Glomerular endothelial cell (primary cell): Measurements from ENCODE around the gene HMMR. TPM values are rescaled to one million over a fixed set of nuclear protein-coding genes. Genes with fewer than 3 reads are reported as not detected.

Experiments
- DNase-seq: peaks from one replicate; pipeline ENCODE4 v3.0.0-alpha.2; 2011; ENCODE audit warnings: low read depth, low spot score; ENCODE audit errors: extremely low read depth
- total RNA-seq: library from RNA; depleted of rRNA; stranded (reverse); fragments of >200 nt; gene quantifications from 2 replicates; pipeline ENCODE4 v1.2.3, GENCODE V29; 2015

HMMR gene
- total RNA-seq, 1 donor from 2014 or later, result 8.6 TPM

GRCh38 chr5:163456029-163456589, 4.3 kb upstream of the HMMR start:
- DNase-seq, result no peak

- no peak for DNase-seq
Observed at GRCh38 chr5:163456840-163457239, 3.6 kb upstream of the HMMR start.

GRCh38 chr5:163458778-163459385, 1.6 kb upstream of the HMMR start:
- no peak for DNase-seq

GRCh38 chr5:163459462-163459818, 992 bp upstream of the HMMR start:
- no peak for DNase-seq

DNA sequence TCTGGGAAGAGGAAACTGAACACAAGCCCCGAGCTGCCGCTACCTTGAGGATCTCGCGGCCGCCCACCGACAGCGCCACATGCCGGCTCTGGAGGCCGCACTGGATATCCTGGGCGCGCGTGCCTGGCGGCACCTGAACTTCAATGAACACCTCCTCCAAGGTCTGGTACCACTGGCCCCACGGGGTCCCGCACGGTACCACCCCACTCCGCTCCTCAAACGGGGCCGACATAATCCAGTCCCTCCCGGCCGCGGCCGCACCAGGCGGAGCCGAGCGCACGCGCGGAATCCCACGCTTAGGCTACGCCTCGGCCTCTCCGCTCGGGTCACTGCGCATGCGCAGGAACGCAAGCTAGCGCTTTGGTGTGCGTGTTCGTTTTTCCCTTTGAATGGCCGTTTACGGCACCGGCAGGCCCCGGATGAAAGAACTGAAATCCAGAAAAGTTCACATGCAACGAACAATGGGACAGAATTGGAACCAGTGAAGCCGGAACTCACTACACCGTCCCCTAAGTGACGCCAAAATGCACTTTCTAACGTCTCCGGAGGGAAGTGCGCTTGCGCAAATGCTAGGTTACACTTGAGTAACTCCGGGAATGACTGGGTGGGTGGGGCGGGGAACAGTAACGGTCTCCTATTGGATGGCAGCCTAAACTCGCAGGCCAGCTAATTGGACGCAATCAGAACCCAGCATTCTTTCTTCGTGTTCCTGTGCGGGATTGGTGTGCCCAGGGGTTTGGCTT, 442 bp upstream of the HMMR start, which contains the start of gene NUDCD2:
TSS of gene NUDCD2 (minus strand) at position 284 of the 743 bp plus-strand sequence. CDS start at position 232, 52 bp downstream.
- DNase-seq, result peak; percentile 96

DNA sequence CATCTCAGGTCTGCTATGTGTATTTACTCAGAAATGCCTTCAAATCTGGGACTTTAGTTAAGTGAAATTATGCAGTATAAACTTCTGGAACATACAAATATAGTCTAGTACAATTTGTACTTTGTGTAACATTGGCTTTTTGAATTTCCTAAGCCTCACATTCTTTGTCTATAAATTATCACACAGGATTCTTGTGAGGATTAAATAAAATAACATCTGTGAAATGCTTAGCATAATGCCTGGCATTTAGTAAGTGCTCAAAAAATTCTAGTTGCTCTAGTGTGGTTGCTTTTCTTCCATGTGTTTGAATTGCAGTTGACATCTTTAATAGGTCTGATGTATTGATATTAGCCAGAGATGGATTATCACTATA, 2.6 kb downstream of the HMMR start:
- DNase-seq, result no peak

- DNase-seq, result no peak
Observed at GRCh38 chr5:163467682-163468081, 7.2 kb downstream of the HMMR start.

GRCh38 chr5:163473635-163474243, 13.3 kb downstream of the HMMR start:
- no peak for DNase-seq

GRCh38 chr5:163475411-163475810, 15.0 kb downstream of the HMMR start:
- no peak for DNase-seq

GRCh38 chr5:163478126-163478981, 17.9 kb downstream of the HMMR start:
- no peak for DNase-seq

DNA sequence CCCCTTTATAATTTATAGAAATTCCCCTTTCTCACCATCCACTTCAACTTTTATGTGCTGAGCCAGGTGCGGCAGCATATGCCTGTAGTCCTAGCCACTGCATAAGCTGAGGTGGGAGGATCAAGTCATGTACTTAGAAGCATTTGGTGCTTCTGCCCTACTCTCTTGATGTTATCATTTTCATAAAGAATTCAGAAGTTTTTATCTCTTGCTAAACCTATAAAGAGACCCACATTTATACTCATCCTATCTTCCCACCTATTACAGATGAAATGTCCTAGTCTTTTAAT, 18.5 kb downstream of the HMMR start:
- no peak for DNase-seq

GRCh38 chr5:163489055-163489744, 28.8 kb downstream of the HMMR start:
- DNase-seq, result no peak

- no peak for DNase-seq
Observed at GRCh38 chr5:163489745-163490075, 29.3 kb downstream of the HMMR start.

GRCh38 chr5:163496286-163496685, 35.9 kb downstream of the HMMR start:
- no peak for DNase-seq

GRCh38 chr5:163497315-163497714, 36.9 kb downstream of the HMMR start:
- DNase-seq, result no peak

DNA sequence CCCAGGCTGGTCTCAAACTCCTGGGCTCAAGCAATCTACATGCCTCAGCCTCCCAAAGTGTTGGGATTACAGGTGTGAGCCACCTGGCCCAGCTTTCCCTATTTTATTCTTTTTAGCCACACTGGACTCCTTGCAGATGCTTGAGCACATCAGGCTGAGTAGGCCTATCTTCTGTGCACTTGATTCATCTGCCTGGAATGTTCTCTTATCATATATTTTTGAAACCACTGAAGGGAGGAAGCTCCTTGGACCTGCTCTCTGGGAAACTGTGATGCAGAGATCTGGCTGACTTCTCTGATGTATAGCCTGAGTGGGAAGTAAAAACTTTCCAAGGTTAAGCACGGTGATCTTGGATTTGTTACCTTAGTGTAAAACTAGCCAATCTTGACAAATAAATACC, 38.5 kb downstream of the HMMR start:
- DNase-seq, result no peak

DNA sequence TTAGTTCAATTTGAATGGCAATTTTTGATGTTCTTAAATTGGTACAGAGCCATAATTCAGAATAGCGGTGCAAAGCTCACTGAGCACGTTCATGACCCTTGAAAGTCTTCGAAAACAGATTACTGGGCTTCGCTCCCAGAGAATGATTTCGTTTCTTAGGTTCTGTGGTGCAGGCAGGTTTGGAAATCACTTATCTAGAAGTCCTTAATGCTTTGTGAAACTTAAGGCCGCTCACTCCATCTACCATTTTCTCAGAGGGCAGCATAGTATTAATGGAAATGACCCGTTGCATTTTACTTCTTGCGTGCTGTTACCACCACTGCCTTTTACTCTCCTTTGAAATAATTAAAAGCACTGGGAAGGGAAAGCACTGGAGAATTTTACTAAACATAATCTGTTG, 42.1 kb downstream of the HMMR start:
- no peak for DNase-seq

DNA sequence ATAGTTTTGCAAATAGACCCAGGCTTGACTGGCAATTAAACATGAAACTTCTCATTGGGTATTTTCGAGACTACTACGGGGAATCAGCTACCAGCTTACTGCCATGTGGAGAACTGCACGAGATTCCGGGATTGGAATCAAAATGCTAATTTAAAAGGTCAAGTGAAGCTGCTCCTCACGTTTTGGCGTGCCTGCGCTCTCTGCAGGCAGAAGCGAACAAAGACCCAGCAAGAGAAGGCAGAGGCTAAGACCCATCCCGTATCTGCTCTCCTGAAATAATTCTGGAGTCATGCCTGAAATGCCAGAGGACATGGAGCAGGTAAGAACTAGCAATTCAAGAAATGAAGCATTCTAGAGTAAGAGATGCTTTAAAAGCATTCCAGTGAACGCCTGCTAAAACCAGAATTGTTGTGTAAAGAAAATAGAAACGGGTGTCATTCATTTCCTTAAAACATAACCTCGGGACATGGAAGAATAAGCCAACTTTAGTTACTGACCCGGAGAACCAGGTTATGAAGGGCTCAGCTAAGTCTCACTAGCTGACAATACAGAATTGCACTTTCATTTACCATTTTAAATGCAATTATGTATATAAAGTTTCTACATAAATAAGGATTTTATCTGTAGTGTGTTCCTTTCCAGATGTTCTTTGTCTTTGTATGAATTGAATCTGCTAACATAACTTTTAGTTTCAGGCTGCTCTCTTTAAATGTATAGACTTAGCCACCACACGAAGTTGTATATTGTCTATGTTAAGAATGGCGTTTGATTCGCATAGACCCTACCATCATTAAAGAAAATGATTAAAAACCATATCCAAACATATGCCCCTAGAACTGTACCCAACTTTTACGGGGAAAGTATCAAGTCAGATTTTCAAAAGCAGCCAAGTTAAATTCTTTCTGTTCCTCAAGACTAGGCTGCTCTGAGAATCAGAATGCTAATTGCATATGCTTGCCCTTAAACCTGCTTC, 43.0 kb downstream of the HMMR start:
- DNase-seq, result peak; percentile 37

DNA sequence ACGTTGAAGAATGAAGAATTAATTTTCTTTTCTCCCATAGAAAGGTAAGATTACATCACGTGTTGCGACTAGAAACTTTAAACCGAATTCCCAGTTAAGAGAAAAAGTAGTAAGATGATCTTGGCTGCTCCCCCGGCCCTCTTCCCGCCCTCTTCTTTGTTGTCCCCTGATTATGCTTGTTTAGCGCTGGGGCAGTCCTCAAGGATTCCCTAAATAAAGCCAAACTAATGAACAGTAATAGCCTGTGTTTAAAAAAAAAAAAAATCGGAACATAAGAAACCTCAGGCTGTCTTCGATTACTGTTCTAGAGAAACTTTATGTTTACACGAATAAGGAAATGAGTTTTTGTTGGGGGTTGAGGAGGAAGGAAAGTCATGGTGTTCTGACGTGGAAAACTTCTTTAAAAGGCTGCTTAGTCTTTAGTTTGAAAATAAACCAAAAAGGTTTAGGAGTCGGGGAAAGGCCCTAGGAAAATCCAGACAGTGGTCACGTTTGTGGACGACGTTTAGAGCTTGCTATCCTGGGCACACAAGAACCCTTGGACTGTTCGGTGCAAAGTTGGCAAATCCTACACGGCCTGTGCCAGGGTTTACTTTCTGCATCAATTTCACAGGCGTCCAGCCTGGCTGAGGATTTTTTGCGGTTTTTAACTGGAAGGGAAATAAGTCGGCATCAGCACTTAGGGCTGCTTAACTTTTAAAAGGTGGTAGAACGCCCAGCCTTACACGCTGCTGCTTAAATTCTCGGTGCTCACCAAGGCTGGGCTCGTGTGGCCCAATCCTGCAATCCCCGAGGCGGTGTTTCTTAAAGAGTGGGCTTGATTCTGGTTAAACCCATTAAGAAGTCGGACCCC, 43.9 kb downstream of the HMMR start:
- no peak for DNase-seq
